ENCODE data around the gene B4GALT5.

DNA sequence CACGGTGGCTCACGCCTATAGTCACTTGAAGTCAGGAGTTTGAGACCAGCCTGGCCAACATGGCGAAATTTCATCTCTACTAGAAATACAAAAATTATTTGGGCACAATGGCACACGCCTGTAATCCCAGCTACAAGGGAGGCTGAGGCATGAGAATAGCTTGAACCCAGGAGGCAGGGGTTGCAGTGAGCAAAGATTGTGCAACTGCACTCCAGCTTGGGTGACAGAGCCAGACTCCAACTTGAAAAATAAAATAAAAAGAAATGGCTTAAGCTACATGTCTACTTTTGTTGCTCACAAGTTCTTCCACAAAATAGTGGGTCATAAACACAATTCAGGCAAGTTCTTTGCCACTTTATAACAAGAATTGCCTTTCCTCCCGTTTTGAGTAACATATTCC, 27.1 kb upstream of the B4GALT5 start:
- TF ChIP-seq, protein P1, sequence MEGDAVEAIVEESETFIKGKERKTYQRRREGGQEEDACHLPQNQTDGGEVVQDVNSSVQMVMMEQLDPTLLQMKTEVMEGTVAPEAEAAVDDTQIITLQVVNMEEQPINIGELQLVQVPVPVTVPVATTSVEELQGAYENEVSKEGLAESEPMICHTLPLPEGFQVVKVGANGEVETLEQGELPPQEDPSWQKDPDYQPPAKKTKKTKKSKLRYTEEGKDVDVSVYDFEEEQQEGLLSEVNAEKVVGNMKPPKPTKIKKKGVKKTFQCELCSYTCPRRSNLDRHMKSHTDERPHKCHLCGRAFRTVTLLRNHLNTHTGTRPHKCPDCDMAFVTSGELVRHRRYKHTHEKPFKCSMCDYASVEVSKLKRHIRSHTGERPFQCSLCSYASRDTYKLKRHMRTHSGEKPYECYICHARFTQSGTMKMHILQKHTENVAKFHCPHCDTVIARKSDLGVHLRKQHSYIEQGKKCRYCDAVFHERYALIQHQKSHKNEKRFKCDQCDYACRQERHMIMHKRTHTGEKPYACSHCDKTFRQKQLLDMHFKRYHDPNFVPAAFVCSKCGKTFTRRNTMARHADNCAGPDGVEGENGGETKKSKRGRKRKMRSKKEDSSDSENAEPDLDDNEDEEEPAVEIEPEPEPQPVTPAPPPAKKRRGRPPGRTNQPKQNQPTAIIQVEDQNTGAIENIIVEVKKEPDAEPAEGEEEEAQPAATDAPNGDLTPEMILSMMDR (IDR thresholded peaks at IDR 0.05; ENCODE audit: low read depth, low read length), result no peak
- TF ChIP-seq EZH2phosphoT487 (IDR thresholded peaks at IDR 0.05; ENCODE audit: low read depth), result no peak

Measured in OCI-LY3 (cell line).